Duodenal mucosa (tissue), 2 donors: ENCODE results near the gene DMRT1.

Source experiments
- H3K27ac ChIP-seq: one replicate; pipeline ENCODE4 v1.7.0; 2013; ENCODE audit warnings: low read depth, low read length
- H3K27me3 ChIP-seq, 2 donors: one replicate each; pipeline ENCODE4 v1.7.0; 2013; ENCODE audit warnings: low read length in 2 of 2, control low read depth in 1 of 2; ENCODE audit not compliant: insufficient read depth in 2 of 2, control insufficient read depth in 1 of 2
- H3K36me3 ChIP-seq, 2 donors: one replicate each; pipeline ENCODE4 v1.7.0; 2013; ENCODE audit warnings: low read length in 2 of 2, control low read depth in 1 of 2; ENCODE audit not compliant: insufficient read depth in 2 of 2, control insufficient read depth in 1 of 2
- H3K4me1 ChIP-seq, 2 donors: one replicate each; pipeline ENCODE4 v1.7.0; 2013; ENCODE audit warnings: low read length in 2 of 2, control low read depth in 1 of 2; ENCODE audit not compliant: insufficient read depth in 2 of 2, control insufficient read depth in 1 of 2
- H3K4me3 ChIP-seq, 2 donors: one replicate each; pipeline ENCODE4 v1.7.0; 2013; ENCODE audit warnings: low read length in 2 of 2, low read depth in 1 of 2
- H3K9ac ChIP-seq, 2 donors: one replicate each; pipeline ENCODE4 v1.7.0; 2013; ENCODE audit warnings: low read length in 2 of 2, low read depth in 1 of 2
- H3K9me3 ChIP-seq, 2 donors: one replicate each; pipeline ENCODE4 v1.7.0; 2013; ENCODE audit warnings: low read length in 2 of 2, control low read depth in 1 of 2; ENCODE audit not compliant: control insufficient read depth in 1 of 2

Gene DMRT1

DNA sequence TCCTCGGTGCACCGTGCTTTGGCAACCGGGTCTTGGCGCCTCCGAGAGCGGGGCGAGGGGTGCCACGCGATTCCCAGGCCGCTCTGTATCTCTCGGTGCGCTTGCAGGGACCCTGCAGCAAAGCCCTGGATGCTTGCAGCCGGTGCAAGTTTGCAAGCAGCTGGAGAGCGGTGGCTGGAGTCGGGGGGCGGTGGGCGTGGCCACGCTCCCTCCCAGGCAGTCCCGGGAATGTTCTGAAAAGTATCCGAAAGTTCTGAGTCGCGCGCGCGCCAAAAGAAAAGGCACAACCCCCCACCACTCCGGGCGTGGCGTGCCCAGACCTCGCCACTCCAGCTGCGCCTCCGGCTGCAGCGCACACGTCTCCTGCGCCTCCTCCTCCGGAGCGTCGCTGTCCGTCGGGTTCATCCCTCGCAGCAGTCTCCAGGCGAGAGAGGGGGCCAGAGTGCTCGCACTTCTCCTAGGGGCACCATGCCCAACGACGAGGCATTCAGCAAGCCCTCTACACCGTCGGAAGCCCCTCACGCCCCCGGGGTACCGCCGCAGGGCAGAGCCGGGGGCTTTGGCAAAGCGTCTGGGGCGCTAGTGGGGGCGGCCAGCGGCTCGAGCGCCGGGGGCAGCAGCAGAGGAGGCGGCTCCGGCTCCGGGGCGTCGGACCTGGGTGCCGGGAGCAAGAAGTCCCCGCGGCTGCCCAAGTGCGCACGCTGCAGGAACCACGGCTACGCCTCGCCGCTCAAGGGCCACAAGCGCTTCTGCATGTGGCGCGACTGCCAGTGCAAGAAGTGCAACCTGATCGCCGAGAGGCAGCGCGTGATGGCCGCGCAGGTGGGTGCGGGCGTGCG lies at the start of gene DMRT1:
Gene DMRT1 (plus strand): TSS at position 327 of the 839 bp plus-strand sequence. CDS start 142 bp downstream, at position 469.
- no peak within 1 kb of the TSS for H3K4me3 ChIP-seq
- H3K9ac ChIP-seq = no peak within 1 kb of the TSS
- no peaks in the 10 kb centered on the region for H3K36me3 ChIP-seq
- no peaks in the 10 kb centered on the region for H3K4me1 ChIP-seq
- no peak within 1 kb of the TSS for H3K27ac ChIP-seq
- H3K27me3 ChIP-seq = peaks cover 31 to 43% of the 10 kb centered on the region in 2 donors
- no peaks in the 10 kb centered on the region for H3K9me3 ChIP-seq

- Histone ChIP-seq H3K36me3 (no peaks in the 10 kb centered on the region), H3K4me3 (no peak overlapping the region), H3K9ac (no peak overlapping the region), H3K27me3 (no peaks in the 10 kb centered on the region), H3K9me3 (no peaks in the 10 kb centered on the region), H3K4me1 (no peaks in the 10 kb centered on the region), H3K27ac (no peak overlapping the region)
These were observed 48.9 kb upstream of the DMRT1 start for GRCh38 chr9:792331-793260.

DNA sequence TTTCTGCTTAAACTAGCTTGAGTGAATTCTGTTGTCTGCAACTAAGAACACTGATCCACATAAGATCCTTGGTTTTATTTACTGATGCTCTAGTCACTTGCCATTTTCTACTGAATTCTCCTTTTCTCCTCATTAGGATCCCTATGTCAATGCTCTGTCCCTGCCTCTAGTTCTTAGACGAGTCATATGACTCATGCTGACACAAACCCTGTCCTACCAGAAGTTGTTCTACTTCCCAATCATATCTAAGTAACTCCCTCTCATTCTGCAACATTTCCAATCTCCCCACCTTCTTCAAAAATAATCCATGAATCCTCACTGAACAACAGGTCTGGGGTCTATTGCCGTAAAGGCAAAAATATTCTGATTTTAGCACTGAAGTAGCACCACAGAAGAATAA lies 47.1 kb upstream of the DMRT1 start:
- Histone ChIP-seq H3K36me3 (no peaks in the 10 kb centered on the region), H3K4me1 (no peaks in the 10 kb centered on the region), H3K27ac (no peak overlapping the region), H3K9ac (no peak overlapping the region), H3K4me3 (no peak overlapping the region), H3K27me3 (no peaks in the 10 kb centered on the region), H3K9me3 (no peaks in the 10 kb centered on the region)

GRCh38 chr9:795869-796268 lies 45.6 kb upstream of the DMRT1 start:
- Histone ChIP-seq H3K9ac (no peak overlapping the region), H3K9me3 (no peaks in the 10 kb centered on the region), H3K36me3 (no peaks in the 10 kb centered on the region)

DNA sequence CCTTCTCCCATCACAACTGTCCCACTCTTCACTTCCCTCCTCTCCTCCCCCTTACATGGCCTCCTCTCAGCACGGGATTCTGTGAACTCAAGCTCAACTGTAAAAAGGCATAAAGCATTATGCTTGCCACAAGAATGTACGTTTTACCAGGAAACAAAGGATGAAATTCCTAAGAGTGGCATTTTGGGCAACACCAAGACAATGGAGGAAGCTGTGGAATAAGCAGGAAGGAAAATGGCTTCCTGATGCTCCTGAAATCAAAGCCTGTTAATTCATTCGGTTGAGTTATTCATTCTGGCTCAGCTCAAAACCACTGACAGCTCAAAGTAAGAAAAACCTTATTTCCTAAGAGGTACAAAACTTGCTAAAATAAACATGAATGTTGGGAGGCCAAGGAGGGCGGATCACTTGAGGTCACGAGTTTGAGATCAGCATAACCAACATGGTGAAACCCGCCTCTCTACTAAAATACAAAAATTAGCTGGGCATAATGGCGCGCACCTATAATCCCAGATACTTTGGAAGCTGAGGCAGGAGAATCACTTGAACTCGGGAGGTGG lies 40.8 kb upstream of the DMRT1 start:
- Histone ChIP-seq H3K27me3 (peaks cover 0 to 4% of the 10 kb centered on the region in 2 donors), H3K9ac (no peak overlapping the region), H3K9me3 (no peaks in the 10 kb centered on the region), H3K27ac (no peak overlapping the region), H3K4me3 (no peak overlapping the region), H3K36me3 (no peaks in the 10 kb centered on the region), H3K4me1 (no peaks in the 10 kb centered on the region)

More at GRCh38 chr9:795869-796268, 45.6 kb upstream of the DMRT1 start:
- Histone ChIP-seq H3K4me3 (no peak overlapping the region), H3K27ac (no peak overlapping the region), H3K4me1 (no peaks in the 10 kb centered on the region), H3K27me3 (no peaks in the 10 kb centered on the region)

GRCh38 chr9:801399-802071 lies 40.0 kb upstream of the DMRT1 start:
- Histone ChIP-seq H3K27ac (no peak overlapping the region), H3K4me3 (no peak overlapping the region), H3K9ac (no peak overlapping the region), H3K9me3 (no peaks in the 10 kb centered on the region), H3K36me3 (no peaks in the 10 kb centered on the region), H3K4me1 (no peaks in the 10 kb centered on the region), H3K27me3 (peaks cover 0 to 4% of the 10 kb centered on the region in 2 donors)

DNA sequence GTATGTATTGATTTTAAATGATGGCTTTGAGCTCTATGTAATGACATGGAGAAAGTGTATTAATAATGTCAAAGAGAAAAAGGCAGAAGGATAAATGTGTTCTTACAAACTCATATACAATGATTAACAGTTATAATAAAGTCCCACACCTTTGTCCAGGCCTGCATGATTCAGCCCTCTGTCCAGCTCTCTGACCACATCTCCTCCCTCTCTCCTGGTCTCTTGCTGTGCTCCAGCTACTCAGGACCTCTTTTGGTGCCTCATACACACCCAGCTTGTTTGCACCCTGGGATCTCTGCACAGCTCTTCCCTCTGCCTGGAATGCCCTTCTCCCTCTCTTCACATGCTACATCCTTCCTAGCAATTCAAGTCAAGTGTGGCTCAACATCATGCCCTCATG lies 37.5 kb upstream of the DMRT1 start:
- no peak overlapping the region for H3K4me3 ChIP-seq
- no peaks in the 10 kb centered on the region for H3K4me1 ChIP-seq
- H3K36me3 ChIP-seq = no peaks in the 10 kb centered on the region
- peaks cover 0 to 4% of the 10 kb centered on the region in 2 donors for H3K27me3 ChIP-seq
- no peak overlapping the region for H3K9ac ChIP-seq
- H3K27ac ChIP-seq = no peak overlapping the region
- H3K9me3 ChIP-seq = no peaks in the 10 kb centered on the region

DNA sequence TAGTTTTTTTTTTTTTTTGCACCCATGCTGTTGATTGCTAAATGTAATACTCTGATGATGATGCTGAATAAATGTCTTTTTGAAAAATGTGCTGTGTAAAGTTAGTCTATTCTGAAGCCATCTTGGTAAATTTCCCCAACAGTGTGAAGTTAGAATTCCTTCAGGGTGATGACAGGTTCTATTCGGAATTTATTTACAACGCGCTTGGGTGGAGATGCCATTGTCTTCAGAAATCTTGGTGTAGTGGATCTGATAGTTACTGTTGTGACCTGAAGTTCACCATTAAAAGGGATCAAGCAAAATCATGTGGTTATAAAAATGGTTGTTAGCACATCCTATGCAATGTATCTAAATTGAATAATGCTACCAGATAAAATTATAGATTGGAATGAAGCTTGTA lies 36.3 kb upstream of the DMRT1 start:
- no peaks in the 10 kb centered on the region for H3K36me3 ChIP-seq
- H3K27me3 ChIP-seq = peaks cover 0 to 4% of the 10 kb centered on the region in 2 donors
- no peak overlapping the region for H3K27ac ChIP-seq
- H3K4me1 ChIP-seq = no peaks in the 10 kb centered on the region
- H3K9ac ChIP-seq = no peak overlapping the region
- H3K4me3 ChIP-seq = no peak overlapping the region
- H3K9me3 ChIP-seq = no peaks in the 10 kb centered on the region

GRCh38 chr9:806285-807156 lies 35.0 kb upstream of the DMRT1 start:
- H3K27ac ChIP-seq = no peak overlapping the region
- no peak overlapping the region for H3K9ac ChIP-seq
- H3K4me3 ChIP-seq = no peak overlapping the region
- peaks cover 0 to 4% of the 10 kb centered on the region in 2 donors for H3K27me3 ChIP-seq
- no peaks in the 10 kb centered on the region for H3K36me3 ChIP-seq
- no peaks in the 10 kb centered on the region for H3K9me3 ChIP-seq
- H3K4me1 ChIP-seq = no peaks in the 10 kb centered on the region
